H1 (cell line): ENCODE results near the gene BHLHE23. TPM values are rescaled to one million over a fixed set of nuclear protein-coding genes. Genes with fewer than 3 reads are reported as not detected.

Experiments used
- CTCF ChIA-PET: fragments of 300-600 bp; sonication (Branson Sonifier 250); formaldehyde crosslinking; loops from one replicate; lab custom pipeline; 2021; ENCODE audit not compliant: partially characterized antibody; lab: Charles Lee
- POLR2A ChIA-PET: fragments of 300-600 bp; sonication (Branson Sonifier 250); formaldehyde crosslinking; loops from one replicate; lab custom pipeline; 2021; ENCODE audit warnings: inconsistent platforms; ENCODE audit not compliant: partially characterized antibody; lab: Charles Lee
- DNase-seq, 2 experiments: peaks; one replicate each; pipeline versions ENCODE4 v3.0.0 to v3.0.0-alpha.2; 2010 to 2022; ENCODE audit warnings: low spot score in 2 of 2, low read depth in 1 of 2, mixed read lengths in 1 of 2
- FAIRE-seq: peaks from 2 replicates; lab custom pipeline; 2011; peaks lifted over from hg19 to GRCh38; lab: Jason Lieb, UNC
- H2AFZ ChIP-seq: 2 replicates; pipeline ENCODE4 v1.8.1; 2012; ENCODE audit warnings: low read length, inconsistent platforms
- H2AK5ac ChIP-seq: 2 replicates; pipeline ENCODE4 v1.6.1; 2013; ENCODE audit warnings: low read depth, low read length
- H2BK120ac ChIP-seq: replicated peaks from 2 replicates; pipeline ENCODE3; 2013; ENCODE audit warnings: low read depth, low read length, inconsistent platforms
- H2BK12ac ChIP-seq: 2 replicates; pipeline ENCODE4 v1.6.1; 2013; ENCODE audit warnings: low read depth, low read length
- H2BK15ac ChIP-seq: 2 replicates; pipeline ENCODE4 v1.6.1; 2013; ENCODE audit warnings: low read length
- H2BK20ac ChIP-seq: 2 replicates; pipeline ENCODE4 v1.6.1; 2013; ENCODE audit warnings: low read length
- H2BK5ac ChIP-seq: 2 replicates; pipeline ENCODE4 v1.6.1; 2013; ENCODE audit warnings: low read depth, low read length
- H3K14ac ChIP-seq: 2 replicates; pipeline ENCODE4 v1.6.1; 2013; ENCODE audit warnings: inconsistent platforms; ENCODE audit not compliant: insufficient read length
- H3K18ac ChIP-seq: 2 replicates; pipeline ENCODE4 v1.6.1; 2013; ENCODE audit warnings: low read length; ENCODE audit errors: extremely low read depth
- H3K23ac ChIP-seq: 2 replicates; pipeline ENCODE4 v1.6.1; 2013; ENCODE audit warnings: inconsistent platforms; ENCODE audit not compliant: insufficient read length
- H3K23me2 ChIP-seq: 2 replicates; pipeline ENCODE4 v1.6.1; 2013; ENCODE audit warnings: low read depth, low read length
- H3K27ac ChIP-seq: 2 replicates; pipeline ENCODE4 v1.6.1; 2011; ENCODE audit warnings: low read depth, low read length, inconsistent platforms
- H3K27me3 ChIP-seq, 4 experiments: replicated peaks in 1 of 4; 1 replicate in 1 of 4; 2 replicates in 3 of 4; pipeline versions ENCODE4 v1.6.1 to v1.8.1; 2011 to 2013; ENCODE audit warnings: low read length in 3 of 4, mild to moderate bottlenecking in 3 of 4, inconsistent platforms in 2 of 4, mixed read lengths in 2 of 4, moderate library complexity in 1 of 4; ENCODE audit not compliant: control insufficient read depth in 3 of 4, insufficient read depth in 3 of 4; ENCODE audit errors: extremely low read depth in 1 of 4
- H3K36me3 ChIP-seq, 4 experiments: 2 replicates each; pipeline versions ENCODE4 v1.6.1 to v1.8.1; 2011 to 2013; ENCODE audit warnings: mild to moderate bottlenecking in 4 of 4, low read length in 3 of 4, moderate library complexity in 2 of 4, control low read depth in 1 of 4, inconsistent platforms in 1 of 4; ENCODE audit not compliant: insufficient read depth in 4 of 4, control insufficient read depth in 2 of 4
- H3K4ac ChIP-seq: replicated peaks from 2 replicates; pipeline ENCODE3; 2013; ENCODE audit warnings: low read length, low read depth, mixed read lengths, inconsistent platforms; ENCODE audit not compliant: insufficient read length
- H3K4me1 ChIP-seq, 4 experiments: replicated peaks in 1 of 4; 1 replicate in 1 of 4; 2 replicates in 3 of 4; pipeline versions ENCODE4 v1.6.1 to v1.8.1; 2011 to 2013; ENCODE audit warnings: low read length in 3 of 4, inconsistent platforms in 2 of 4, mixed read lengths in 1 of 4; ENCODE audit not compliant: insufficient read depth in 4 of 4, control insufficient read depth in 3 of 4
- H3K4me2 ChIP-seq, 2 experiments: 2 replicates each; pipeline versions ENCODE4 v1.6.1 to v1.8.1; 2011 to 2013; ENCODE audit warnings: low read depth in 2 of 2, low read length in 2 of 2, control low read depth in 1 of 2, inconsistent platforms in 1 of 2, mild to moderate bottlenecking in 1 of 2; ENCODE audit not compliant: insufficient read depth in 1 of 2
- H3K4me3 ChIP-seq, 4 experiments: fragments of 200-600, 300-600 bp in 1 of 4; sonication (generic), shearing (Covaris generic), sonication (Bioruptor Twin) in 1 of 4; 2 replicates each; pipeline versions ENCODE4 v1.5.1 to v1.8.1; 2011 to 2016; ENCODE audit warnings: low read length in 4 of 4, low read depth in 3 of 4, control low read depth in 2 of 4, inconsistent platforms in 2 of 4, mild to moderate bottlenecking in 2 of 4, mixed read lengths in 1 of 4, moderate library complexity in 1 of 4; ENCODE audit not compliant: insufficient read depth in 2 of 4; ENCODE audit errors: extremely low read depth in 1 of 4
- H3K56ac ChIP-seq: replicated peaks from 2 replicates; pipeline ENCODE3; 2013; ENCODE audit warnings: low read depth, mild to moderate bottlenecking, mixed read lengths, low read length, inconsistent platforms; ENCODE audit not compliant: insufficient read length
- H3K79me1 ChIP-seq: 2 replicates; pipeline ENCODE4 v1.6.1; 2013; ENCODE audit warnings: low read depth, low read length, control low read depth
- H3K79me2 ChIP-seq, 2 experiments: 2 replicates each; pipeline versions ENCODE4 v1.6.1 to v1.8.1; 2012 to 2013; ENCODE audit warnings: low read length in 2 of 2, mild to moderate bottlenecking in 2 of 2, inconsistent platforms in 1 of 2; ENCODE audit not compliant: insufficient read depth in 2 of 2, control insufficient read depth in 1 of 2
- H3K9ac ChIP-seq, 4 experiments: replicated peaks in 1 of 4; 1 replicate in 1 of 4; 2 replicates in 3 of 4; pipeline versions ENCODE4 v1.6.1 to v1.8.1; 2011 to 2013; ENCODE audit warnings: low read depth in 3 of 4, low read length in 3 of 4, control low read depth in 2 of 4, mild to moderate bottlenecking in 2 of 4, moderate library complexity in 2 of 4, inconsistent platforms in 1 of 4; ENCODE audit errors: extremely low read depth in 1 of 4
- H3K9me3 ChIP-seq, 2 experiments: 2 replicates each; pipeline versions ENCODE4 v1.6.1 to v1.8.1; 2012 to 2013; ENCODE audit warnings: mild to moderate bottlenecking in 2 of 2, moderate library complexity in 2 of 2, control low read depth in 1 of 2, inconsistent platforms in 1 of 2, low read depth in 1 of 2, low read length in 1 of 2, mixed read lengths in 1 of 2; ENCODE audit not compliant: insufficient read depth in 2 of 2
- H4K20me1 ChIP-seq, 2 experiments: replicated peaks in 1 of 2; 2 replicates each; pipeline versions ENCODE3 to v1.8.1; 2011 to 2013; ENCODE audit warnings: inconsistent platforms in 2 of 2, low read length in 2 of 2, mild to moderate bottlenecking in 1 of 2; ENCODE audit not compliant: insufficient read depth in 2 of 2, control insufficient read depth in 1 of 2
- H4K5ac ChIP-seq: 2 replicates; pipeline ENCODE4 v1.6.1; 2013; ENCODE audit warnings: low read length, low read depth, mixed read lengths, inconsistent platforms; ENCODE audit not compliant: insufficient read length
- H4K8ac ChIP-seq: 2 replicates; pipeline ENCODE4 v1.8.0; 2013; ENCODE audit warnings: mild to moderate bottlenecking, moderate library complexity, low read length, inconsistent platforms; ENCODE audit not compliant: insufficient read depth; ENCODE audit errors: extremely low read depth
- H4K91ac ChIP-seq: replicated peaks from 2 replicates; pipeline ENCODE3; 2013; ENCODE audit warnings: low read length, mixed read lengths, inconsistent platforms; ENCODE audit not compliant: insufficient read length
- CTBP2 ChIP-seq: IDR thresholded peaks from 2 replicates; pipeline ENCODE4 v1.7.0; 2011; ENCODE audit warnings: borderline replicate concordance, mild to moderate bottlenecking, moderate library complexity, mixed read lengths, low read length; ENCODE audit not compliant: insufficient read depth, insufficient read length
- CTCF ChIP-seq, 3 experiments: IDR thresholded peaks; 1 replicate in 2 of 3; 2 replicates in 1 of 3; pipeline versions ENCODE4 v1.5.1 to v1.6.1; 2011; ENCODE audit warnings: low read length in 3 of 3, mild to moderate bottlenecking in 3 of 3, inconsistent platforms in 2 of 3, low read depth in 1 of 3, moderate library complexity in 1 of 3; ENCODE audit not compliant: insufficient read depth in 1 of 3; ENCODE audit errors: control extremely low read depth in 1 of 3
- MAFK ChIP-seq: IDR thresholded peaks from 2 replicates; pipeline ENCODE4 v1.6.1; 2012; ENCODE audit warnings: low read depth, mild to moderate bottlenecking, improper control_type of control experiment, low read length
- NANOG ChIP-seq: IDR thresholded peaks from 2 replicates; pipeline ENCODE4 v1.6.1; 2011; ENCODE audit warnings: low read length, low read depth, mild to moderate bottlenecking, inconsistent platforms; ENCODE audit not compliant: insufficient read depth, poor library complexity, severe bottlenecking
- RFX5 ChIP-seq: IDR thresholded peaks from 2 replicates; pipeline ENCODE4 v1.6.1; 2011; ENCODE audit warnings: low read depth, low read length, improper control_type of control experiment, borderline replicate concordance
- SIN3A ChIP-seq, 2 experiments: IDR thresholded peaks in 1 of 2; conservative IDR thresholded peaks in 1 of 2; 2 replicates each; pipeline ENCODE4 v1.6.1; 2011 to 2012; ENCODE audit warnings: low read length in 2 of 2, improper control_type of control experiment in 1 of 2, low read depth in 1 of 2, mild to moderate bottlenecking in 1 of 2
- SP1 ChIP-seq: IDR thresholded peaks from 2 replicates; pipeline ENCODE4 v1.6.1; 2011; ENCODE audit warnings: low read depth, low read length
- TCF12 ChIP-seq: IDR thresholded peaks from 2 replicates; pipeline ENCODE4 v1.6.1; 2011; ENCODE audit warnings: low read depth, mild to moderate bottlenecking, low read length
- TEAD4 ChIP-seq: IDR thresholded peaks from 2 replicates; pipeline ENCODE4 v1.6.1; 2012; ENCODE audit warnings: low read depth, low read length, inconsistent platforms, mixed read lengths
- WGBS, 2 experiments: shearing (Covaris generic) in 1 of 2; methylation state at CpG; one replicate each; pipeline versions ENCODE4 v1.1.6 to v1.1.7; 2013 to 2015; ENCODE audit warnings: low lambda C conversion rate in 2 of 2, mixed read lengths in 2 of 2, inconsistent platforms in 1 of 2, low coverage in 1 of 2, missing lambda C conversion rate in 1 of 2; ENCODE audit not compliant: insufficient replicate concordance in 2 of 2, insufficient coverage in 1 of 2, insufficient read length in 1 of 2; ENCODE audit errors: extremely low coverage in 1 of 2, missing lambda C conversion rate in 1 of 2; 5-methylcytosine and 5-hydroxymethylcytosine counted together
- polyA plus RNA-seq, 7 experiments: library from polyadenylated mRNA; depleted of rRNA in 3 of 7; stranded (reverse) in 5 of 7; unstranded in 2 of 7; fragments of >200 nt in 5 of 7; fragments of 200-250 nt in 2 of 7; gene quantifications; 1 replicate in 5 of 7; 2 replicates in 1 of 7; 4 replicates in 1 of 7; pipeline versions ENCODE4 v1.2.1 to v1.2.3, GENCODE V29; 2011 to 2013; ENCODE audit warnings: missing spikeins in 2 of 7, mixed read lengths in 2 of 7
- total RNA-seq: library from RNA; stranded (reverse); fragmentation: NEBNext Ultra II Directional; extraction: Animal tissue kit (Norgen Biotek cat#: 25700); gene quantifications from 2 replicates; pipeline ENCODE4 v1.2.1, GENCODE V29; 2021

The BHLHE23 gene
- total and polyA plus RNA-seq, 2 of the 8 experiments (the other 6 are each of a cell fraction or from before 2014, with no cell fraction given): 0.47 TPM; not detected in 1

DNA sequence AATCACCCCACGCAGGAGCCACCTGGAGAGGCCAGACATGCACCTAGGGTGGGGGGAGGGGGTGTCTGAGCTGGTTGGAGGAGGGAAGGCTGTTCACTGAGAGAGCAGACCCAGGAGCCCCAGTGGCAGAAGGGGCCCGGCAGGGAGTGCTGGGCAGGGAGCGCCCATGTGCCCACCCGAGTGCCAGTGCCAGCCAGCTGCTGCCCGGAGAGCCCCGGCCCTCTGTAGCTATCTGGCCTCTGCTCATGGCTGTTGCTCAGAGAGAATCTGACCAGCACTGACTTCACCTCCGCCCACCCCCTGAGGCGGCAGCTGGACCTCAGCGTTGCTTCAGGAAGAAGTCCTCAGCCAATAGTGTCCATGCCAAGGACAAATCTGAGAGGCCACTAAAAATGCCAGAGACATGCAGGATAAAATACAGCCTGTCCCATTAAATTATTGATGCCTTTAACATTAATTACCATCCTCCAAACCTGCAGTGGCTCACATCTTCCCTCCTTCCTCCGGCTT lies 31.5 kb downstream of the BHLHE23 start:
- peak overlapping the region; percentile 60; the same call in 1 of the 2 replicates for H3K18ac ChIP-seq
- H3K9me3 ChIP-seq: no peaks in the 10 kb centered on the region
- 0 out of 2 replicates have a peak overlapping the region, but pooled peaks have one; percentile 8 for H2BK5ac ChIP-seq
- H2BK20ac ChIP-seq: no peak overlapping the region
- no peak overlapping the region for H2AK5ac ChIP-seq
- H3K14ac ChIP-seq: no peak overlapping the region
- H3K23ac ChIP-seq: no peak overlapping the region
- FAIRE-seq (no peak), DNase-seq (no peak)
- no peak overlapping the region for H3K4me3 ChIP-seq
- H3K4ac ChIP-seq: no peak overlapping the region
- H3K23me2 ChIP-seq: peaks cover 13% of the 10 kb centered on the region; the same call in 1 of the 2 replicates
- ChIA-PET POLR2A (interaction anchor here (1.0 to 1.2 kb wide), 3 partner anchors 39 to 49 kb away, joined by 3 to 5 read pairs (median 3); partner anchors contain the start of gene DIDO1), CTCF (interaction anchor here (1.0 to 1.5 kb wide), 4 partner anchors 12 to 57 kb away, joined by 3 to 4 read pairs (median 3); no protein-coding TSS in a partner anchor)
- no peak overlapping the region for H4K5ac ChIP-seq
- peak overlapping the region; percentile 82; the same call in 1 of the 2 replicates for H2BK12ac ChIP-seq
- no peak overlapping the region for H3K9ac ChIP-seq
- peaks cover 0 to 9% of the 10 kb centered on the region in 2 experiments for H4K20me1 ChIP-seq
- no peak overlapping the region for H2AFZ ChIP-seq
- H3K79me2 ChIP-seq: no peaks in the 10 kb centered on the region
- H4K8ac ChIP-seq: no peak overlapping the region
- H3K27me3 ChIP-seq: peaks cover 8 to 37% (median 23%) of the 10 kb centered on the region in 4 experiments
- no peak overlapping the region for H3K27ac ChIP-seq
- peak overlapping the region; percentile 31; the same call in 1 of the 2 replicates for H2BK15ac ChIP-seq
- H3K36me3 ChIP-seq: no peaks in the 10 kb centered on the region
- no peak overlapping the region for H2BK120ac ChIP-seq
- peaks cover 2 to 30% (median 19%) of the 10 kb centered on the region in 4 experiments for H3K4me1 ChIP-seq
- H3K56ac ChIP-seq: no peak overlapping the region
- WGBS, 2 experiments: 81% methylated on average over 10 of the region's 10 CpGs; no CpG with 5 or more reads in 1 of the 2 experiments
- H3K4me2 ChIP-seq: peak overlapping the region in 1 of 2 experiments; percentile 18; a peak in 1 of 4 replicates
- no peak overlapping the region for H4K91ac ChIP-seq
- no peaks in the 10 kb centered on the region for H3K79me1 ChIP-seq
- TF ChIP-seq NANOG (no peak), RFX5 (no peak), MAFK (no peak), TCF12 (no peak), TEAD4 (no peak), SP1 (no peak), CTBP2 (no peak), SIN3A (conservative IDR thresholded peaks at IDR 0.05 in 1 of 2, IDR thresholded peaks at IDR 0.05 in 1 of 2; ENCODE audit: low read depth in 1 of 2, low read length in 2 of 2) (no peak), CTCF (IDR thresholded peaks at IDR 0.05; ENCODE audit: control extremely low read depth in 1 of 3, insufficient read depth in 1 of 3, low read depth in 1 of 3, low read length in 3 of 3) (no peak)
